Endothelial cell of umbilical vein (primary cell): Measurements from ENCODE around the gene SERTAD1. TPM values are rescaled to one million over a fixed set of nuclear protein-coding genes. Genes with fewer than 3 reads are reported as not detected.

ENCODE experiments used
- BruUV-seq: library from RNA; stranded (reverse); fragments of 400-500 nt; replicated peaks from 2 replicates; lab custom pipeline; 2021; lab: Mats Ljungman, UMichigan
- CTCF ChIA-PET: fragments of 300-600, 350-600 bp; sonication (Branson Sonifier 250); formaldehyde crosslinking; loops from one replicate; lab custom pipeline; 2021; ENCODE audit warnings: antibody characterized with exemption, inconsistent platforms; lab: Charles Lee
- POLR2A ChIA-PET: fragments of 300-600, 350-600 bp; sonication (Branson Sonifier 250); formaldehyde crosslinking; loops from one replicate; lab custom pipeline; 2021; ENCODE audit warnings: antibody characterized with exemption, inconsistent platforms; lab: Charles Lee
- DNase-seq: peaks from one replicate; pipeline ENCODE4 v3.0.0-alpha.2; 2011; ENCODE audit warnings: low read depth, low spot score
- FAIRE-seq: peaks from 2 replicates; lab custom pipeline; 2011; peaks lifted over from hg19 to GRCh38; lab: Jason Lieb, UNC
- H2AFZ ChIP-seq: 2 replicates; pipeline ENCODE4 v1.6.0; 2012; ENCODE audit warnings: low read depth, low read length, control low read depth, inconsistent platforms
- H3K27ac ChIP-seq: 2 replicates; pipeline ENCODE4 v1.5.1; 2011; ENCODE audit warnings: low read depth, mild to moderate bottlenecking, control low read depth, low read length, moderate library complexity; ENCODE audit not compliant: insufficient read depth
- H3K27me3 ChIP-seq, 2 experiments: 2 replicates each; pipeline versions ENCODE4 v1.6.0 to v1.6.1; 2011; ENCODE audit warnings: low read length in 2 of 2, mixed read lengths in 1 of 2; ENCODE audit not compliant: control insufficient read depth in 2 of 2, insufficient read depth in 2 of 2
- H3K36me3 ChIP-seq, 2 experiments: 2 replicates in 1 of 2; 3 replicates in 1 of 2; pipeline ENCODE4 v1.5.1; 2011; ENCODE audit warnings: low read length in 2 of 2, mild to moderate bottlenecking in 1 of 2, moderate library complexity in 1 of 2; ENCODE audit not compliant: control insufficient read depth in 2 of 2, insufficient read depth in 2 of 2; ENCODE audit errors: extremely low read depth in 1 of 2
- H3K4me1 ChIP-seq: 3 replicates; pipeline ENCODE4 v1.5.1; 2011; ENCODE audit warnings: mild to moderate bottlenecking, low read length; ENCODE audit not compliant: control insufficient read depth, insufficient read depth; ENCODE audit errors: extremely low read depth
- H3K4me2 ChIP-seq: 2 replicates; pipeline ENCODE4 v1.6.1; 2011; ENCODE audit warnings: low read length, control low read depth, mixed read lengths; ENCODE audit not compliant: insufficient read depth
- H3K4me3 ChIP-seq, 3 experiments: fragments of 200-600 bp in 1 of 3; sonication (generic), shearing (Covaris generic) in 1 of 3; replicated peaks in 1 of 3; 2 replicates each; pipeline ENCODE4 v1.5.1; 2011 to 2016; ENCODE audit warnings: control low read depth in 3 of 3, low read length in 3 of 3, mild to moderate bottlenecking in 2 of 3, inconsistent platforms in 1 of 3, low read depth in 1 of 3, moderate library complexity in 1 of 3; ENCODE audit not compliant: insufficient read depth in 1 of 3
- H3K79me2 ChIP-seq: 2 replicates; pipeline ENCODE4 v1.6.0; 2012; ENCODE audit warnings: low read length, inconsistent platforms; ENCODE audit not compliant: control insufficient read depth, insufficient read depth
- H3K9ac ChIP-seq: replicated peaks from 2 replicates; pipeline ENCODE3; 2011; ENCODE audit warnings: low read length, control low read depth; ENCODE audit not compliant: insufficient read depth; ENCODE audit errors: extremely low read depth
- H3K9me1 ChIP-seq: replicated peaks from 3 replicates; pipeline ENCODE4 v1.6.0; 2011; ENCODE audit warnings: mild to moderate bottlenecking, low read length; ENCODE audit not compliant: control insufficient read depth, insufficient read depth; ENCODE audit errors: extremely low read depth
- H3K9me3 ChIP-seq: replicated peaks from 2 replicates; pipeline ENCODE4 v1.5.1; 2012; ENCODE audit warnings: low read length, inconsistent platforms; ENCODE audit not compliant: control insufficient read depth, insufficient read depth
- H4K20me1 ChIP-seq: replicated peaks from 2 replicates; pipeline ENCODE3; 2011; ENCODE audit warnings: mild to moderate bottlenecking, low read length; ENCODE audit not compliant: control insufficient read depth, insufficient read depth; ENCODE audit errors: extremely low read depth
- CTCF ChIP-seq, 2 donors: IDR thresholded peaks; 1 replicate in 1 of 2; 2 replicates in 1 of 2; pipeline ENCODE4 v1.5.1; 2011; ENCODE audit warnings: low read length in 2 of 2, mild to moderate bottlenecking in 2 of 2, moderate library complexity in 2 of 2, control low read depth in 1 of 2, inconsistent platforms in 1 of 2, low read depth in 1 of 2; ENCODE audit not compliant: insufficient read depth in 1 of 2; ENCODE audit errors: extremely low read depth in 1 of 2
- FOS ChIP-seq: IDR thresholded peaks from 2 replicates; pipeline ENCODE4 v1.6.1; 2011; ENCODE audit warnings: mild to moderate bottlenecking, low read length, moderate library complexity, borderline replicate concordance; ENCODE audit not compliant: insufficient read depth
- JUN ChIP-seq: IDR thresholded peaks from 2 replicates; pipeline ENCODE4 v1.6.1; 2011; ENCODE audit warnings: borderline replicate concordance, low read depth; ENCODE audit not compliant: insufficient read length, insufficient read depth
- MYC ChIP-seq: IDR thresholded peaks from one replicate; pipeline ENCODE4 v1.6.1; 2011; ENCODE audit warnings: mild to moderate bottlenecking, low read depth, low read length
- POLR2A ChIP-seq: IDR thresholded peaks from 2 replicates; pipeline ENCODE4 v1.6.1; 2012; ENCODE audit warnings: low read depth, mild to moderate bottlenecking, control low read depth, low read length
- POLR2AphosphoS5 ChIP-seq: IDR thresholded peaks from 2 replicates; pipeline ENCODE4 v1.6.1; 2012; ENCODE audit warnings: low read depth, mild to moderate bottlenecking, control low read depth, low read length, moderate library complexity; ENCODE audit not compliant: insufficient read depth
- dilution Hi-C: fragments of 300-500 bp; cut with MboI; formaldehyde crosslinking; loops from one replicate; pipeline ENCODE4 v1.15.0; 2019; ENCODE audit warnings: low sequenced_read_pairs; ENCODE audit not compliant: extremely low pct_ligation_motif_present
- intact Hi-C: fragments of 100-400 bp; cut with micrococcal nuclease; formaldehyde crosslinking; loops from one replicate; pipeline ENCODE4 v1.10.0; 2022
- polyA plus RNA-seq, 4 experiments: library from polyadenylated mRNA; depleted of rRNA in 3 of 4; stranded (reverse) in 3 of 4; unstranded in 1 of 4; fragments of >200 nt; gene quantifications; 2 replicates each; pipeline versions ENCODE4 v1.2.1 to v1.2.3, GENCODE V29; 2011 to 2012; ENCODE audit warnings: missing spikeins in 1 of 4
- total RNA-seq: library from RNA; stranded (reverse); gene quantifications from 2 replicates; pipeline ENCODE4 v1.2.3, GENCODE V29; 2021

SERTAD1 gene
- total and polyA plus RNA-seq, 2 donors (not counting 3 experiments of a cell fraction or from before 2014, with no cell fraction given), result 8.8 to 15.3 TPM

GRCh38 chr19:40420766-40421765 lies 4.7 kb downstream of the SERTAD1 start:
- TF ChIP-seq FOS, result peak; percentile 42
- peak; percentile 90 for TF ChIP-seq POLR2A
- no peak for TF ChIP-seq JUN
- no peak for TF ChIP-seq MYC
- TF ChIP-seq POLR2AphosphoS5, result peak; percentile 87
- TF ChIP-seq CTCF (IDR thresholded peaks at IDR 0.05; ENCODE audit: extremely low read depth in 1 of 2, insufficient read depth in 1 of 2, low read depth in 1 of 2, low read length in 2 of 2), result peak; percentile 95 to 98
- Histone ChIP-seq H3K27me3 (no peaks in the 10 kb centered on the region), H3K4me2 (peak overlapping the region; percentile 68), H3K9ac (peak overlapping the region; percentile 46), H3K9me1 (no peaks in the 10 kb centered on the region), H3K4me1 (peaks cover 27% of the 10 kb centered on the region), H3K27ac (peak overlapping the region; percentile 75), H4K20me1 (no peaks in the 10 kb centered on the region), H2AFZ (peak overlapping the region; percentile 71), H3K9me3 (no peaks in the 10 kb centered on the region), H3K79me2 (peaks cover 30% of the 10 kb centered on the region), H3K4me3 (peak overlapping the region; percentile 25 to 54 (median 26)), H3K36me3 (peaks cover 8 to 9% of the 10 kb centered on the region in 2 experiments)
- ChIA-PET CTCF (interaction anchor here (0.6 to 3.7 kb wide), 28 partner anchors 8 to 214 kb away, joined by 3 to 43 read pairs (median 5); partner anchors contain the start of genes BLVRB, C19orf47, PLD3 and SERTAD3), POLR2A (interaction anchor here (0.5 to 1.9 kb wide), 7 partner anchors 13 to 842 kb away, joined by 3 to 15 read pairs (median 3); no protein-coding TSS in a partner anchor)
- BruUV-seq, result TSS peak; percentile 38
- DNase-seq (peak; percentile 91), FAIRE-seq (peak; percentile 92)
- intact Hi-C loops, result loop anchor here (1.0 to 5.0 kb wide), 5 partner anchors 18 to 178 kb away; partner anchors contain the start of genes C19orf47, PLD3 and SERTAD3
- dilution Hi-C loops, result no loop called here
